ENCODE results near the gene VPS13D.

The VPS13D gene

GRCh38 chr1:12546771-12547585 is 317.1 kb downstream of the VPS13D start:
- Histone ChIP-seq H3K36me3 (ENCODE audit: control insufficient read depth, insufficient read depth, low read length) (no peaks in the 10 kb centered on the region), H3K4me3 (ENCODE audit: low read length) (no peak overlapping the region), H3K9me3 (ENCODE audit: control insufficient read depth, low read length) (no peaks in the 10 kb centered on the region), H3K9ac (ENCODE audit: low read length) (no peak overlapping the region), H3K27me3 (ENCODE audit: control insufficient read depth, insufficient read depth, low read length) (no peaks in the 10 kb centered on the region), H3K4me1 (ENCODE audit: control insufficient read depth, insufficient read depth, low read length) (peaks cover 22% of the 10 kb centered on the region)

- no peak overlapping the region for H3K9ac ChIP-seq (ENCODE audit: low read length)
- H3K4me3 ChIP-seq (ENCODE audit: low read length) = no peak overlapping the region
- H3K36me3 ChIP-seq (ENCODE audit: control insufficient read depth, insufficient read depth, low read length) = no peaks in the 10 kb centered on the region
- H3K27me3 ChIP-seq (ENCODE audit: control insufficient read depth, insufficient read depth, low read length) = no peaks in the 10 kb centered on the region
- no peaks in the 10 kb centered on the region for H3K9me3 ChIP-seq (ENCODE audit: control insufficient read depth, low read length)
- H3K4me1 ChIP-seq (ENCODE audit: control insufficient read depth, insufficient read depth, low read length) = peaks cover 28% of the 10 kb centered on the region
These were observed 317.9 kb downstream of the VPS13D start for GRCh38 chr1:12547586-12548225.

- Histone ChIP-seq H3K9me3 (ENCODE audit: control insufficient read depth, low read length) (no peaks in the 10 kb centered on the region), H3K36me3 (ENCODE audit: control insufficient read depth, insufficient read depth, low read length) (no peaks in the 10 kb centered on the region), H3K9ac (ENCODE audit: low read length) (no peak overlapping the region), H3K4me1 (ENCODE audit: control insufficient read depth, insufficient read depth, low read length) (peaks cover 34% of the 10 kb centered on the region), H3K27me3 (ENCODE audit: control insufficient read depth, insufficient read depth, low read length) (no peaks in the 10 kb centered on the region), H3K4me3 (ENCODE audit: low read length) (no peak overlapping the region)
These were observed 318.6 kb downstream of the VPS13D start for GRCh38 chr1:12548279-12548972.

- Histone ChIP-seq H3K4me3 (ENCODE audit: low read length) (no peak overlapping the region), H3K36me3 (ENCODE audit: control insufficient read depth, insufficient read depth, low read length) (no peaks in the 10 kb centered on the region), H3K27me3 (ENCODE audit: control insufficient read depth, insufficient read depth, low read length) (no peaks in the 10 kb centered on the region), H3K4me1 (ENCODE audit: control insufficient read depth, insufficient read depth, low read length) (peaks cover 34% of the 10 kb centered on the region), H3K9ac (ENCODE audit: low read length) (no peak overlapping the region), H3K9me3 (ENCODE audit: control insufficient read depth, low read length) (no peaks in the 10 kb centered on the region)
These were observed 319.2 kb downstream of the VPS13D start for GRCh38 chr1:12548973-12549459.

- H3K9me3 ChIP-seq (ENCODE audit: control insufficient read depth, low read length) = no peaks in the 10 kb centered on the region
- H3K4me1 ChIP-seq (ENCODE audit: control insufficient read depth, insufficient read depth, low read length) = peaks cover 34% of the 10 kb centered on the region
- H3K36me3 ChIP-seq (ENCODE audit: control insufficient read depth, insufficient read depth, low read length) = no peaks in the 10 kb centered on the region
- no peak overlapping the region for H3K9ac ChIP-seq (ENCODE audit: low read length)
- no peak overlapping the region for H3K4me3 ChIP-seq (ENCODE audit: low read length)
- H3K27me3 ChIP-seq (ENCODE audit: control insufficient read depth, insufficient read depth, low read length) = no peaks in the 10 kb centered on the region
These were observed 319.9 kb downstream of the VPS13D start for GRCh38 chr1:12549460-12550349.

- Histone ChIP-seq H3K4me3 (ENCODE audit: low read length) (no peak overlapping the region), H3K27me3 (ENCODE audit: control insufficient read depth, insufficient read depth, low read length) (no peaks in the 10 kb centered on the region), H3K9ac (ENCODE audit: low read length) (no peak overlapping the region), H3K9me3 (ENCODE audit: control insufficient read depth, low read length) (no peaks in the 10 kb centered on the region), H3K36me3 (ENCODE audit: control insufficient read depth, insufficient read depth, low read length) (no peaks in the 10 kb centered on the region), H3K4me1 (ENCODE audit: control insufficient read depth, insufficient read depth, low read length) (peaks cover 34% of the 10 kb centered on the region)
These were observed 321.8 kb downstream of the VPS13D start for GRCh38 chr1:12551584-12551983.

- H3K9ac ChIP-seq (ENCODE audit: low read length) = no peak overlapping the region
- H3K4me1 ChIP-seq (ENCODE audit: control insufficient read depth, insufficient read depth, low read length) = peaks cover 39% of the 10 kb centered on the region
- H3K36me3 ChIP-seq (ENCODE audit: control insufficient read depth, insufficient read depth, low read length) = no peaks in the 10 kb centered on the region
- H3K4me3 ChIP-seq (ENCODE audit: low read length) = no peak overlapping the region
- H3K9me3 ChIP-seq (ENCODE audit: control insufficient read depth, low read length) = no peaks in the 10 kb centered on the region
- H3K27me3 ChIP-seq (ENCODE audit: control insufficient read depth, insufficient read depth, low read length) = no peaks in the 10 kb centered on the region
These were observed 322.5 kb downstream of the VPS13D start for GRCh38 chr1:12552111-12552888.

GRCh38 chr1:12552951-12553921 is 323.4 kb downstream of the VPS13D start:
- Histone ChIP-seq H3K36me3 (ENCODE audit: control insufficient read depth, insufficient read depth, low read length) (no peaks in the 10 kb centered on the region), H3K4me3 (ENCODE audit: low read length) (no peak overlapping the region), H3K9ac (ENCODE audit: low read length) (no peak overlapping the region), H3K27me3 (ENCODE audit: control insufficient read depth, insufficient read depth, low read length) (no peaks in the 10 kb centered on the region), H3K9me3 (ENCODE audit: control insufficient read depth, low read length) (no peaks in the 10 kb centered on the region), H3K4me1 (ENCODE audit: control insufficient read depth, insufficient read depth, low read length) (peaks cover 39% of the 10 kb centered on the region)

- no peaks in the 10 kb centered on the region for H3K36me3 ChIP-seq (ENCODE audit: control insufficient read depth, insufficient read depth, low read length)
- peaks cover 35% of the 10 kb centered on the region for H3K4me1 ChIP-seq (ENCODE audit: control insufficient read depth, insufficient read depth, low read length)
These were observed 324.1 kb downstream of the VPS13D start for GRCh38 chr1:12553963-12554362.

GRCh38 chr1:12554521-12555305 is 324.9 kb downstream of the VPS13D start:
- Histone ChIP-seq H3K36me3 (ENCODE audit: control insufficient read depth, insufficient read depth, low read length) (no peaks in the 10 kb centered on the region), H3K27me3 (ENCODE audit: control insufficient read depth, insufficient read depth, low read length) (no peaks in the 10 kb centered on the region), H3K9ac (ENCODE audit: low read length) (no peak overlapping the region), H3K9me3 (ENCODE audit: control insufficient read depth, low read length) (no peaks in the 10 kb centered on the region), H3K4me1 (ENCODE audit: control insufficient read depth, insufficient read depth, low read length) (peaks cover 27% of the 10 kb centered on the region), H3K4me3 (ENCODE audit: low read length) (no peak overlapping the region)

More at GRCh38 chr1:12553963-12554362, 324.1 kb downstream of the VPS13D start:
- Histone ChIP-seq H3K9ac (ENCODE audit: low read length) (no peak overlapping the region), H3K9me3 (ENCODE audit: control insufficient read depth, low read length) (no peaks in the 10 kb centered on the region), H3K4me3 (ENCODE audit: low read length) (no peak overlapping the region), H3K27me3 (ENCODE audit: control insufficient read depth, insufficient read depth, low read length) (no peaks in the 10 kb centered on the region)

Measured in mucosa of stomach (tissue), 1 donor.